ENCODE measurements around the gene CEP126. TPM values are rescaled to one million over a fixed set of nuclear protein-coding genes. Genes with fewer than 3 reads are reported as not detected.

The CEP126 gene
- polyA plus RNA-seq, 4 donors = 0.45 to 8.3 (median 0.85) TPM

DNA sequence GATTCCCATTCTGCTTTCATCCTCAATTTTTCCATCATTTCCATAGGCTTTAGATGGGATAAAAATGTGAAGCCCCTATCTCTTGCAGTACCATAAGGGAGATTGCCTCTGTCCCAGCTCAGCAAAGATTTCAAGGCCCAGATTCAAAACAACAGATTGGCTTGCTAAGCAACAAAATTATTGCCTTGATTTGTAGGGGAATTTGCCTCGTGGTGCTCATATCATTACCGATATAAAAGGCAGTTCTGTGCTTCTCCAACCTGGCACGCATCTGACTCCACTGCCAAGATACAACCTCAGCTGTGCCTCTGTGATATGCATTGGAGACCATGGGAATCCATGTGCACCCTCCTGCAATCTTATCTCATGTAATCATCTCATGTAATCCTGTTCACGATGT is 25.0 kb upstream of the CEP126 start:
- Histone ChIP-seq H3K27ac (ENCODE audit: low read depth in 1 of 3, low read length in 2 of 3) (no peak overlapping the region), H3K27me3 (ENCODE audit: control insufficient read depth in 3 of 3, insufficient read depth in 3 of 3, low read length in 3 of 3) (no peaks in the 10 kb centered on the region), H3K36me3 (ENCODE audit: control insufficient read depth in 3 of 3, insufficient read depth in 2 of 3, low read depth in 1 of 3, low read length in 3 of 3) (no peaks in the 10 kb centered on the region), H3K9me3 (ENCODE audit: control insufficient read depth in 2 of 2, insufficient read depth in 1 of 2, low read depth in 1 of 2, low read length in 1 of 2) (no peaks in the 10 kb centered on the region), H3K4me3 (ENCODE audit: low read depth in 1 of 3, low read length in 3 of 3) (no peak overlapping the region), H3K4me1 (ENCODE audit: control insufficient read depth in 3 of 3, insufficient read depth in 2 of 3, low read depth in 1 of 3, low read length in 2 of 3) (no peaks in the 10 kb centered on the region)
- FAIRE-seq = no peak
- WGBS, 3 donors = 48 to 79% (median 59%) methylated on average over 4 of the region's 4 CpGs
- no peak for DNase-seq

DNA sequence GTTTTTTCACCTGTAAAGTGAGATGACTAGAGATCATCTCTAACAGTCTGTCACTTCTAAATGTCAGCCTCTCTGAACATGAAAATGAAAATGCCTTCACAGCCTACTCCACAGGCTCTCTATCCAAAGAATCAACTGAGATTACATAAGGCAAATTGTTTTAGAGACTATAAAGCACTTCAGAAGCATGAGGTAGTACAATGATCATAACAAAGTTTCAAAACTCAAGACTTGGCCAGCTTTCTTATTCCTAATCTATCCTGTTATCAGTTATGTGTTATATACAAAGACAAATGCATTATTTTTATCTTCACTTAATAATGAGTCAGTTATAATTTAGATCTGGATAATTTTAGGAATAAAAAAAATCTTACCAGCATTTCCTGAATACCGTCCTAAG is 20.3 kb upstream of the CEP126 start:
- Histone ChIP-seq H3K4me3 (ENCODE audit: low read depth in 1 of 3, low read length in 3 of 3) (no peak overlapping the region), H3K9me3 (ENCODE audit: control insufficient read depth in 2 of 2, insufficient read depth in 1 of 2, low read depth in 1 of 2, low read length in 1 of 2) (no peaks in the 10 kb centered on the region), H3K4me1 (ENCODE audit: control insufficient read depth in 3 of 3, insufficient read depth in 2 of 3, low read depth in 1 of 3, low read length in 2 of 3) (no peaks in the 10 kb centered on the region), H3K27me3 (ENCODE audit: control insufficient read depth in 3 of 3, insufficient read depth in 3 of 3, low read length in 3 of 3) (no peaks in the 10 kb centered on the region), H3K27ac (ENCODE audit: low read depth in 1 of 3, low read length in 2 of 3) (no peak overlapping the region), H3K36me3 (ENCODE audit: control insufficient read depth in 3 of 3, insufficient read depth in 2 of 3, low read depth in 1 of 3, low read length in 3 of 3) (no peaks in the 10 kb centered on the region)
- FAIRE-seq (no peak), DNase-seq (no peak)
- 21 to 40% (median 26%) methylated on average over 1 of the region's 1 CpG for WGBS, 3 donors

DNA sequence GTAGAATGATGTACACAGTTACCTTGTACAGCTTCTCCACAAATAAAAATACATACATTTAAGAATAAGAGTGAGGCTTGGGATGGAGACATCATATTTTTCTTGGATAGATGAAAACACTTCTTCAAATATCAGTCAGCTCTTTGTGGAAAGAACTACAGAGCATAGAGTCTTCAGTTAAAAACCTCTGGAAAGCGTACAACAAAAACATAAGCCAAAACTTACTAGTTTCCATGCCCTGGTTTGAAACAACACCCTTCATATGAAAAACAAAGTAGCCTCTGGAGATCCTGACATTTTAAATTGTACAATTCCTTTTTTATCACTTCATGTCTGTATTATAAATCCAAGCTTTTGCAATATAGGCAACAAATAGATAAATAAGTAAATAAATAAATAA is 7.0 kb upstream of the CEP126 start:
- no peak overlapping the region for H3K4me3 ChIP-seq (ENCODE audit: low read depth in 1 of 3, low read length in 3 of 3)
- no peaks in the 10 kb centered on the region for H3K4me1 ChIP-seq (ENCODE audit: control insufficient read depth in 3 of 3, insufficient read depth in 2 of 3, low read depth in 1 of 3, low read length in 2 of 3)
- H3K9me3 ChIP-seq (ENCODE audit: control insufficient read depth in 2 of 2, insufficient read depth in 1 of 2, low read depth in 1 of 2, low read length in 1 of 2) = no peaks in the 10 kb centered on the region
- H3K36me3 ChIP-seq (ENCODE audit: control insufficient read depth in 3 of 3, insufficient read depth in 2 of 3, low read depth in 1 of 3, low read length in 3 of 3) = no peaks in the 10 kb centered on the region
- FAIRE-seq = no peak
- WGBS, 3 donors = 84 to 96% (median 90%) methylated on average over 1 of the region's 1 CpG
- H3K27ac ChIP-seq (ENCODE audit: low read depth in 1 of 3, low read length in 2 of 3) = no peak overlapping the region
- no peaks in the 10 kb centered on the region for H3K27me3 ChIP-seq (ENCODE audit: control insufficient read depth in 3 of 3, insufficient read depth in 3 of 3, low read length in 3 of 3)
- DNase-seq = no peak

DNA sequence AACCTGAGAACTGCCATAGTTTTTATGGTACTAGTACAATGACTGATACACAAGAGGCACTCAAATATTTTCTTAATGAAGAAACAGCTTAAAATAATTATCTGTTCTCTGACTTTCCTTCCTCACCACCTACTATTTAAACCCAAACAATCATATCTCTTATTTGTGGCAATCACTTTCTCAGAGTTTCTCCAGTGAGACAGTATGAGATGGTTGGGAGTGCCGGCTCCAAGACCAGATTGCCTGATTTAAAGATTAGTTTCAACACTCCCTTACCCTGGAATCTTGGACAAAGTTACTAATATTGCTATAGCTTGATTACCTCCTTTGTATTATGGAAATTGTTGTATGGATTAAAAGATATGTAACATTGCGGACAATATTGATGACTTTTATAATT is 5.7 kb upstream of the CEP126 start:
- no peak overlapping the region for H3K27ac ChIP-seq (ENCODE audit: low read depth in 1 of 3, low read length in 2 of 3)
- H3K36me3 ChIP-seq (ENCODE audit: control insufficient read depth in 3 of 3, insufficient read depth in 2 of 3, low read depth in 1 of 3, low read length in 3 of 3) = no peaks in the 10 kb centered on the region
- 74 to 81% (median 81%) methylated on average over 2 of the region's 2 CpGs for WGBS, 3 donors
- H3K4me3 ChIP-seq (ENCODE audit: low read depth in 1 of 3, low read length in 3 of 3) = no peak overlapping the region
- no peak for DNase-seq
- no peaks in the 10 kb centered on the region for H3K4me1 ChIP-seq (ENCODE audit: control insufficient read depth in 3 of 3, insufficient read depth in 2 of 3, low read depth in 1 of 3, low read length in 2 of 3)
- no peaks in the 10 kb centered on the region for H3K9me3 ChIP-seq (ENCODE audit: control insufficient read depth in 2 of 2, insufficient read depth in 1 of 2, low read depth in 1 of 2, low read length in 1 of 2)
- FAIRE-seq = no peak
- no peaks in the 10 kb centered on the region for H3K27me3 ChIP-seq (ENCODE audit: control insufficient read depth in 3 of 3, insufficient read depth in 3 of 3, low read length in 3 of 3)

DNA sequence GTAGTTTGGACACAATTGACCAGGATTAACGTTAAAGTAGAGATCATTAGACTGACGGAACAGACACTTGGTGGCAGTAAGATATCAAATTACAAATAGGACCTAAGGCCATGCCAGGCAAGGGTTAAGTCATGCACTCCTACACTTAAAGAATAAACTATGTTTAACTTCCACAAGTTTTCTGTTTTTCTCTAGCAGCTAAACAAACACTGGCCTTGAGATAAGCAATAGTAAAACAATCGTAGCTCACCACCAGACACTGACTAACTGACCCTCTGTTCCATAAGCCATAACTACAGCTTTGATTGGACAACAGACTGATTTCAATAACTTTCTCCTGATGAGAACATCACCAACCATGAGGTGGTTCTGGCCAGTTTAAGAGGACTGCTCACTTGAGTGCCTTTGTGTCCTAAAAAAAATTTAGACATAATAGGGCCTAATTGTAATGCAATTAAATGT is 2.0 kb upstream of the CEP126 start:
- H3K27me3 ChIP-seq (ENCODE audit: control insufficient read depth in 3 of 3, insufficient read depth in 3 of 3, low read length in 3 of 3) = no peaks in the 10 kb centered on the region
- no peaks in the 10 kb centered on the region for H3K9me3 ChIP-seq (ENCODE audit: control insufficient read depth in 2 of 2, insufficient read depth in 1 of 2, low read depth in 1 of 2, low read length in 1 of 2)
- no peak overlapping the region for H3K27ac ChIP-seq (ENCODE audit: low read depth in 1 of 3, low read length in 2 of 3)
- WGBS, 3 donors = 25 to 40% (median 38%) methylated on average over 3 of the region's 3 CpGs
- H3K36me3 ChIP-seq (ENCODE audit: control insufficient read depth in 3 of 3, insufficient read depth in 2 of 3, low read depth in 1 of 3, low read length in 3 of 3) = no peaks in the 10 kb centered on the region
- no peak overlapping the region for H3K4me3 ChIP-seq (ENCODE audit: low read depth in 1 of 3, low read length in 3 of 3)
- no peak for FAIRE-seq
- no peak for DNase-seq
- H3K4me1 ChIP-seq (ENCODE audit: control insufficient read depth in 3 of 3, insufficient read depth in 2 of 3, low read depth in 1 of 3, low read length in 2 of 3) = peaks cover 0 to 5% (median 2%) of the 10 kb centered on the region in 3 donors

DNA sequence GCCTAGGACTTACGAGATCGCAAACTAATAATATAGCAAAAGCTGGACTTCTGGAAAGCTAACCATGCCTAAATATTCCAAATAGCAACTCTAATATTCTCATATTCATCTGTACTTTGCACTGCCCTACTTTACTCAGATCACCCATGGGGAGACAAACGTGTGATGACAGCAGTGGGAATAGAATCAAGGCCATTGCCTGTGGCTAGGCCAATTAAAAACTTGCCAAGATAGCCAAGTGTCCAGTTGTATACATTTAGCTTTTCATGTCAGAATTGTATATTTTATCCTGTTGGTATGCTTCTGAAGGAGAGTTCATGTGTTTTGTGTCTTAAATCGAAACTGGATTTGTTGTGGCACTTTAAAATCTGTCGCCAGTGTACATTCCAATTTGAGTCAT is 1.2 kb upstream of the CEP126 start:
- no peak for FAIRE-seq
- Histone ChIP-seq H3K9me3 (ENCODE audit: control insufficient read depth in 2 of 2, insufficient read depth in 1 of 2, low read depth in 1 of 2, low read length in 1 of 2) (no peaks in the 10 kb centered on the region), H3K27ac (ENCODE audit: low read depth in 1 of 3, low read length in 2 of 3) (no peak overlapping the region), H3K27me3 (ENCODE audit: control insufficient read depth in 3 of 3, insufficient read depth in 3 of 3, low read length in 3 of 3) (no peaks in the 10 kb centered on the region), H3K4me3 (ENCODE audit: low read depth in 1 of 3, low read length in 3 of 3) (no peak overlapping the region), H3K4me1 (ENCODE audit: control insufficient read depth in 3 of 3, insufficient read depth in 2 of 3, low read depth in 1 of 3, low read length in 2 of 3) (peaks cover 0 to 5% (median 2%) of the 10 kb centered on the region in 3 donors), H3K36me3 (ENCODE audit: control insufficient read depth in 3 of 3, insufficient read depth in 2 of 3, low read depth in 1 of 3, low read length in 3 of 3) (no peaks in the 10 kb centered on the region)
- DNase-seq = no peak
- 74 to 82% (median 75%) methylated on average over 5 of the region's 5 CpGs for WGBS, 3 donors

DNA sequence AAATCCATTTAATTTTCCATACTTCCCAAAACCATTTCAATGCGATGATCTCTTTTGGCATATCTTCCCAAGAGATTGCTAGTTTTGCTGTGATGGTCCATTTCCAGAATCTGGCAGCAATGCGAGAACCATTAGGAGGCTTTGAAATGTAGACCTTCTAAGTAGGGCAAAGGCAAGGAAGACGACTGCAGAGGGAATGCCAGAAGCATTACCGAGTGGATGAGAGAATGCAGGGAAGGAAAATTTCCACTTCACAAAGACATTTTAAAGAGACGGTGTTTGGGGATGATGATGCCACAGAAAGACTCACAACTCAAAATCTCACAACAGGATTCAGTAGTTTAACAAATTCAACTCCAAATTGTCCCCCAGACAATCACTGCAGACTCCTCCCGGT is 471 bp upstream of the CEP126 start:
- FAIRE-seq = no peak
- peak overlapping the region in 2 of 3 donors; percentile 57 to 84 for H3K4me3 ChIP-seq (ENCODE audit: low read depth in 1 of 3, low read length in 3 of 3)

DNA sequence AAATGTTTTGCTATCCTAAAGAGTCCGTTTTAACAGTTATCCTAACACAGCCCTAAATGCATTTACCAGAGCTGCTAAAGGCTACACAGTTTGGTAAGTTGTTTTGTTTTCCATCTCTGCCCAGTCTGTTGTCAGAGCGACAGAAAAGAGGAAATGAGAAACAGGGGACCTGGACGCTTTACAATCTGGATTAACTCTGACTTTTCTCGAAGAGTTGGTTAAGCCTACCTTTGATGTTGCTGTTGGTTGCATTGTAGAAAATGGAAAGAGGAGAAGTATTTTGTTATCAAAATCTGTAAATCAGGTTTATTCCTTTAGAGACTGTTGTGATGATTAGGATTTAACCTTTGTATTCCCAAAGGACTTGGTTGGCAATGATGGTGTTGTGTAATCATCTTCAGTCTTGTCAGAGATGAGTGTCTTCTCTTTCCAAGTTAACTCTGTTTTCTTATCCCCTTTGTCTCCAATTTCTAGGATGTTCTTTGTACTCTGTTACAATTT is 1.0 kb downstream of the CEP126 start:
- H3K27me3 ChIP-seq (ENCODE audit: control insufficient read depth in 3 of 3, insufficient read depth in 3 of 3, low read length in 3 of 3) = no peaks in the 10 kb centered on the region
- H3K4me3 ChIP-seq (ENCODE audit: low read depth in 1 of 3, low read length in 3 of 3) = peak overlapping the region in 1 of 3 donors; percentile 84
- no peaks in the 10 kb centered on the region for H3K9me3 ChIP-seq (ENCODE audit: control insufficient read depth in 2 of 2, insufficient read depth in 1 of 2, low read depth in 1 of 2, low read length in 1 of 2)
- peaks cover 0 to 5% (median 2%) of the 10 kb centered on the region in 3 donors for H3K4me1 ChIP-seq (ENCODE audit: control insufficient read depth in 3 of 3, insufficient read depth in 2 of 3, low read depth in 1 of 3, low read length in 2 of 3)
- H3K27ac ChIP-seq (ENCODE audit: low read depth in 1 of 3, low read length in 2 of 3) = peak overlapping the region in 2 of 3 donors; percentile 32 to 68
- peaks cover 0 to 2% (median 0%) of the 10 kb centered on the region in 3 donors for H3K36me3 ChIP-seq (ENCODE audit: control insufficient read depth in 3 of 3, insufficient read depth in 2 of 3, low read depth in 1 of 3, low read length in 3 of 3)
- DNase-seq (peak in 1 of 2 donors; percentile 48), FAIRE-seq (no peak)
- WGBS, 3 donors = 23 to 71% (median 58%) methylated on average over 4 of the region's 4 CpGs

More for the DNA sequence above, 471 bp upstream of the CEP126 start:
- 11 to 18% (median 16%) methylated on average over 6 of the region's 6 CpGs for WGBS, 3 donors
- H3K27ac ChIP-seq (ENCODE audit: low read depth in 1 of 3, low read length in 2 of 3) = peak overlapping the region in 2 of 3 donors; percentile 68 to 95
- H3K27me3 ChIP-seq (ENCODE audit: control insufficient read depth in 3 of 3, insufficient read depth in 3 of 3, low read length in 3 of 3) = no peaks in the 10 kb centered on the region
- no peaks in the 10 kb centered on the region for H3K36me3 ChIP-seq (ENCODE audit: control insufficient read depth in 3 of 3, insufficient read depth in 2 of 3, low read depth in 1 of 3, low read length in 3 of 3)
- peaks cover 0 to 5% (median 2%) of the 10 kb centered on the region in 3 donors for H3K4me1 ChIP-seq (ENCODE audit: control insufficient read depth in 3 of 3, insufficient read depth in 2 of 3, low read depth in 1 of 3, low read length in 2 of 3)
- no peak for DNase-seq
- no peaks in the 10 kb centered on the region for H3K9me3 ChIP-seq (ENCODE audit: control insufficient read depth in 2 of 2, insufficient read depth in 1 of 2, low read depth in 1 of 2, low read length in 1 of 2)

DNA sequence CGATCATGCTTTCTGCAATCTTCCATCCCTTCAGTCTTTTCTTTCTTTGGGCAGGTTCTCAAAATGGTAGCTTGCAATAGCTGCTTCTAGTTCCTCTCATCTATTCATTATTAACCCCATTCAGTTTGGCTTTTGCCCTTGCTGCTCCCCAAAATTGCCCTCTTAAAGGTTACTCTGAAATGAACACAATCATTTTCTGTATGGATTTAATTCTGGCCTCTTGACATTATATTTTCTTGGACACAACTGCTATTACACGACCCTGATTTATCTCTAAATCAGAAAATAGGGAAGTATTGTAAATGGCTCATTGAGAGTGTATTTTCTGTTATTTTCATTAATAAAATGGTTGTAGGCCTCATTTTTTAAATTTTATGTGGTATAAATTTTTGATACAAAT is 1.6 kb downstream of the CEP126 start, which contains the start of gene ANGPTL5:
ANGPTL5 (minus strand) TSS at position 101 of the 400 bp plus-strand sequence. CDS start 8,613 bp downstream, outside the sequence.
- FAIRE-seq (no peak), DNase-seq (no peak)
- Histone ChIP-seq H3K27me3 (ENCODE audit: control insufficient read depth in 3 of 3, insufficient read depth in 3 of 3, low read length in 3 of 3) (no peaks in the 10 kb centered on the region), H3K4me3 (ENCODE audit: low read depth in 1 of 3, low read length in 3 of 3) (peak within 1 kb of the TSS; percentile 57 to 84 (median 69)), H3K36me3 (ENCODE audit: control insufficient read depth in 3 of 3, insufficient read depth in 2 of 3, low read depth in 1 of 3, low read length in 3 of 3) (peaks cover 0 to 4% (median 0%) of the 10 kb centered on the region in 3 donors), H3K4me1 (ENCODE audit: control insufficient read depth in 3 of 3, insufficient read depth in 2 of 3, low read depth in 1 of 3, low read length in 2 of 3) (peaks cover 0 to 5% (median 2%) of the 10 kb centered on the region in 3 donors), H3K9me3 (ENCODE audit: control insufficient read depth in 2 of 2, insufficient read depth in 1 of 2, low read depth in 1 of 2, low read length in 1 of 2) (no peaks in the 10 kb centered on the region), H3K27ac (ENCODE audit: low read depth in 1 of 3, low read length in 2 of 3) (peak within 1 kb of the TSS; percentile 55 to 95 (median 68))
- WGBS, 3 donors = 65 to 75% (median 70%) methylated on average over 2 of the region's 2 CpGs
